Measurements from ENCODE around the gene MAOA. TPM values are rescaled to one million over a fixed set of nuclear protein-coding genes. Genes with fewer than 3 reads are reported as not detected.

The MAOA gene
- total RNA-seq, 1 donor from 2014 or later = 1.6 TPM

- no peak overlapping the region for H3K4me3 Mint-ChIP-seq (ENCODE audit: unreplicated experiment)
- H3K4me1 Mint-ChIP-seq (ENCODE audit: unreplicated experiment) = peaks cover 4% of the 10 kb centered on the region
- TF ChIP-seq, protein P1, sequence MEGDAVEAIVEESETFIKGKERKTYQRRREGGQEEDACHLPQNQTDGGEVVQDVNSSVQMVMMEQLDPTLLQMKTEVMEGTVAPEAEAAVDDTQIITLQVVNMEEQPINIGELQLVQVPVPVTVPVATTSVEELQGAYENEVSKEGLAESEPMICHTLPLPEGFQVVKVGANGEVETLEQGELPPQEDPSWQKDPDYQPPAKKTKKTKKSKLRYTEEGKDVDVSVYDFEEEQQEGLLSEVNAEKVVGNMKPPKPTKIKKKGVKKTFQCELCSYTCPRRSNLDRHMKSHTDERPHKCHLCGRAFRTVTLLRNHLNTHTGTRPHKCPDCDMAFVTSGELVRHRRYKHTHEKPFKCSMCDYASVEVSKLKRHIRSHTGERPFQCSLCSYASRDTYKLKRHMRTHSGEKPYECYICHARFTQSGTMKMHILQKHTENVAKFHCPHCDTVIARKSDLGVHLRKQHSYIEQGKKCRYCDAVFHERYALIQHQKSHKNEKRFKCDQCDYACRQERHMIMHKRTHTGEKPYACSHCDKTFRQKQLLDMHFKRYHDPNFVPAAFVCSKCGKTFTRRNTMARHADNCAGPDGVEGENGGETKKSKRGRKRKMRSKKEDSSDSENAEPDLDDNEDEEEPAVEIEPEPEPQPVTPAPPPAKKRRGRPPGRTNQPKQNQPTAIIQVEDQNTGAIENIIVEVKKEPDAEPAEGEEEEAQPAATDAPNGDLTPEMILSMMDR (IDR thresholded peaks at IDR 0.05; ENCODE audit: unreplicated experiment) = no peak
- no peaks in the 10 kb centered on the region for H3K36me3 Mint-ChIP-seq (ENCODE audit: low read depth, unreplicated experiment)
- DNase-seq (ENCODE audit: low spot score) = no peak
- H3K9me3 Mint-ChIP-seq (ENCODE audit: unreplicated experiment) = no peaks in the 10 kb centered on the region
- peaks cover 1% of the 10 kb centered on the region for H3K27me3 Mint-ChIP-seq (ENCODE audit: unreplicated experiment)
- no peak overlapping the region for H3K27ac Mint-ChIP-seq (ENCODE audit: unreplicated experiment)
These were observed 29.0 kb upstream of the MAOA start for GRCh38 chrX:43627147-43627546.

- no peak overlapping the region for H3K4me3 Mint-ChIP-seq (ENCODE audit: unreplicated experiment)
- no peaks in the 10 kb centered on the region for H3K36me3 Mint-ChIP-seq (ENCODE audit: low read depth, unreplicated experiment)
- no peak overlapping the region for H3K27ac Mint-ChIP-seq (ENCODE audit: unreplicated experiment)
- no peak for DNase-seq (ENCODE audit: low spot score)
- H3K27me3 Mint-ChIP-seq (ENCODE audit: unreplicated experiment) = peaks cover 1% of the 10 kb centered on the region
- peaks cover 4% of the 10 kb centered on the region for H3K4me1 Mint-ChIP-seq (ENCODE audit: unreplicated experiment)
- TF ChIP-seq, protein P1 (IDR thresholded peaks at IDR 0.05; ENCODE audit: unreplicated experiment) = no peak
- no peaks in the 10 kb centered on the region for H3K9me3 Mint-ChIP-seq (ENCODE audit: unreplicated experiment)
These were observed 28.4 kb upstream of the MAOA start for GRCh38 chrX:43627669-43628068.

GRCh38 chrX:43629229-43629628 is 26.9 kb upstream of the MAOA start:
- Mint-ChIP-seq H3K4me3 (ENCODE audit: unreplicated experiment) (no peak overlapping the region), H3K36me3 (ENCODE audit: low read depth, unreplicated experiment) (no peaks in the 10 kb centered on the region), H3K4me1 (ENCODE audit: unreplicated experiment) (peaks cover 2% of the 10 kb centered on the region), H3K9me3 (ENCODE audit: unreplicated experiment) (no peaks in the 10 kb centered on the region), H3K27me3 (ENCODE audit: unreplicated experiment) (peaks cover 1% of the 10 kb centered on the region), H3K27ac (ENCODE audit: unreplicated experiment) (no peak overlapping the region)
- TF ChIP-seq, protein P1 (IDR thresholded peaks at IDR 0.05; ENCODE audit: unreplicated experiment) = no peak
- DNase-seq (ENCODE audit: low spot score) = no peak

GRCh38 chrX:43631841-43632240 is 24.3 kb upstream of the MAOA start:
- peaks cover 2% of the 10 kb centered on the region for H3K27me3 Mint-ChIP-seq (ENCODE audit: unreplicated experiment)
- DNase-seq (ENCODE audit: low spot score) = no peak
- H3K4me3 Mint-ChIP-seq (ENCODE audit: unreplicated experiment) = no peak overlapping the region

GRCh38 chrX:43633081-43633480 is 23.0 kb upstream of the MAOA start:
- Mint-ChIP-seq H3K4me1 (ENCODE audit: unreplicated experiment) (no peaks in the 10 kb centered on the region), H3K36me3 (ENCODE audit: low read depth, unreplicated experiment) (no peaks in the 10 kb centered on the region), H3K9me3 (ENCODE audit: unreplicated experiment) (no peaks in the 10 kb centered on the region), H3K4me3 (ENCODE audit: unreplicated experiment) (no peak overlapping the region), H3K27me3 (ENCODE audit: unreplicated experiment) (peaks cover 3% of the 10 kb centered on the region), H3K27ac (ENCODE audit: unreplicated experiment) (no peak overlapping the region)
- TF ChIP-seq, protein P1 (IDR thresholded peaks at IDR 0.05; ENCODE audit: unreplicated experiment) = no peak
- DNase-seq (ENCODE audit: low spot score) = no peak

More at GRCh38 chrX:43631841-43632240, 24.3 kb upstream of the MAOA start:
- Mint-ChIP-seq H3K9me3 (ENCODE audit: unreplicated experiment) (no peaks in the 10 kb centered on the region), H3K27ac (ENCODE audit: unreplicated experiment) (no peak overlapping the region), H3K36me3 (ENCODE audit: low read depth, unreplicated experiment) (no peaks in the 10 kb centered on the region), H3K4me1 (ENCODE audit: unreplicated experiment) (no peaks in the 10 kb centered on the region)
- TF ChIP-seq, protein P1 (IDR thresholded peaks at IDR 0.05; ENCODE audit: unreplicated experiment) = no peak
